Vagina (tissue), 2 donors: ENCODE results near the gene SLC5A6. TPM values are rescaled to one million over a fixed set of nuclear protein-coding genes. Genes with fewer than 3 reads are reported as not detected.

Experiments used
- DNase-seq, 2 donors: peaks; one replicate each; pipeline ENCODE4 v3.0.0-alpha.2; 2017; ENCODE audit errors: extremely low spot score in 2 of 2
- H3K27ac ChIP-seq: fragments of 200-600 bp; sonication (generic); one replicate; pipeline ENCODE4 v1.5.1; 2019
- H3K27me3 ChIP-seq: fragments of 200-600 bp; sonication (generic); one replicate; pipeline ENCODE4 v1.5.1; 2019
- H3K36me3 ChIP-seq, 2 donors: fragments of 200-600 bp; sonication (generic); one replicate each; pipeline ENCODE4 v1.5.1; 2017 to 2019
- H3K4me1 ChIP-seq: fragments of 200-600 bp; sonication (generic); one replicate; pipeline ENCODE4 v1.5.1; 2019
- H3K4me3 ChIP-seq, 2 donors: fragments of 200-600 bp; sonication (generic); 1 replicate in 1 of 2; 2 replicates in 1 of 2; pipeline ENCODE4 v1.5.1; 2016 to 2019
- H3K9me3 ChIP-seq: fragments of 200-600 bp; sonication (generic); one replicate; pipeline ENCODE4 v1.5.1; 2019
- POLR2A ChIP-seq, 2 donors: fragments of 450-650 bp; IDR thresholded peaks; one replicate each; pipeline ENCODE4 v1.6.1; 2017; ENCODE audit warnings: antibody characterized with exemption in 2 of 2, mild to moderate bottlenecking in 2 of 2, moderate library complexity in 2 of 2
- POLR2AphosphoS5 ChIP-seq, 2 donors: sonication (generic); formaldehyde crosslinking; IDR thresholded peaks; one replicate each; pipeline ENCODE4 v1.9.0; 2017; ENCODE audit warnings: antibody characterized with exemption in 2 of 2, mild to moderate bottlenecking in 2 of 2, low read depth in 1 of 2; ENCODE audit not compliant: insufficient read depth in 1 of 2
- intact Hi-C: fragments of 100-400 bp; cut with DNase I; formaldehyde crosslinking; loops from one replicate; pipeline ENCODE4 v1.15.1; 2023
- total RNA-seq: library from RNA; depleted of rRNA; stranded (reverse); fragments of >200 nt; gene quantifications from one replicate; pipeline ENCODE4 v1.2.3, GENCODE V29; 2016
- TF ChIP-seq, protein P1 (sequence below), 3 experiments: fragments of 450-650 bp in 2 of 3; fragments of 200-600 bp in 1 of 3; sonication (generic) in 1 of 3; IDR thresholded peaks; one replicate each; pipeline ENCODE4 v1.5.1; 2017 to 2019; ENCODE audit warnings: antibody characterized with exemption in 3 of 3, mild to moderate bottlenecking in 2 of 3, moderate library complexity in 2 of 3

The SLC5A6 gene
- total RNA-seq, 1 donor from 2014 or later, result 37.3 TPM

DNA sequence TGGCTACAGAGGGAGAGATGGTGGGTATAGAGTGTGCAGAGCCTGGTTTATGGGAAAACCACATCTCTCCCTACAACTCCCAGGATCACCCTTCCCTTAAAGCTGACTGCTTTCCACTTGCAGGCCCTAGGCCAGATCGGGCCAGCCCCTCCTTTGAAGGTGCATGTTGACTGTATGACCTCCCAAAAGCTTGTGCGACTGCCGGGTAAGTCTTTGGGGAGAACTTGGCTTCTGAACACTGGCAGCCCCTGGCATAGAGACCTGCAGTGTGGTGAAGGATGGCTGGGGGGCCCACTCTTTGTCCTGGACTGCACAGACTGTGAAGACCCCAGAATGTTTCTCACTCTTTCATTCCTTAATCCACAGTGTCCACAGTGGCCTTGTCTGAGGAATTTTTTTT, 24.6 kb upstream of the SLC5A6 start:
- TF ChIP-seq, protein P1, sequence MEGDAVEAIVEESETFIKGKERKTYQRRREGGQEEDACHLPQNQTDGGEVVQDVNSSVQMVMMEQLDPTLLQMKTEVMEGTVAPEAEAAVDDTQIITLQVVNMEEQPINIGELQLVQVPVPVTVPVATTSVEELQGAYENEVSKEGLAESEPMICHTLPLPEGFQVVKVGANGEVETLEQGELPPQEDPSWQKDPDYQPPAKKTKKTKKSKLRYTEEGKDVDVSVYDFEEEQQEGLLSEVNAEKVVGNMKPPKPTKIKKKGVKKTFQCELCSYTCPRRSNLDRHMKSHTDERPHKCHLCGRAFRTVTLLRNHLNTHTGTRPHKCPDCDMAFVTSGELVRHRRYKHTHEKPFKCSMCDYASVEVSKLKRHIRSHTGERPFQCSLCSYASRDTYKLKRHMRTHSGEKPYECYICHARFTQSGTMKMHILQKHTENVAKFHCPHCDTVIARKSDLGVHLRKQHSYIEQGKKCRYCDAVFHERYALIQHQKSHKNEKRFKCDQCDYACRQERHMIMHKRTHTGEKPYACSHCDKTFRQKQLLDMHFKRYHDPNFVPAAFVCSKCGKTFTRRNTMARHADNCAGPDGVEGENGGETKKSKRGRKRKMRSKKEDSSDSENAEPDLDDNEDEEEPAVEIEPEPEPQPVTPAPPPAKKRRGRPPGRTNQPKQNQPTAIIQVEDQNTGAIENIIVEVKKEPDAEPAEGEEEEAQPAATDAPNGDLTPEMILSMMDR (IDR thresholded peaks at IDR 0.05), result no peak
- no peak for TF ChIP-seq POLR2AphosphoS5 (IDR thresholded peaks at IDR 0.05; ENCODE audit: insufficient read depth in 1 of 2, low read depth in 1 of 2)
- no peak for TF ChIP-seq POLR2A (IDR thresholded peaks at IDR 0.05)
- H3K27ac ChIP-seq, result no peak overlapping the region
- peaks cover 0 to 92% of the 10 kb centered on the region in 2 donors for H3K36me3 ChIP-seq
- H3K4me3 ChIP-seq, result no peak overlapping the region
- H3K4me1 ChIP-seq, result no peaks in the 10 kb centered on the region
- no peaks in the 10 kb centered on the region for H3K9me3 ChIP-seq
- no peak for DNase-seq
- intact Hi-C loops, result no loop called here
- H3K27me3 ChIP-seq, result no peaks in the 10 kb centered on the region

DNA sequence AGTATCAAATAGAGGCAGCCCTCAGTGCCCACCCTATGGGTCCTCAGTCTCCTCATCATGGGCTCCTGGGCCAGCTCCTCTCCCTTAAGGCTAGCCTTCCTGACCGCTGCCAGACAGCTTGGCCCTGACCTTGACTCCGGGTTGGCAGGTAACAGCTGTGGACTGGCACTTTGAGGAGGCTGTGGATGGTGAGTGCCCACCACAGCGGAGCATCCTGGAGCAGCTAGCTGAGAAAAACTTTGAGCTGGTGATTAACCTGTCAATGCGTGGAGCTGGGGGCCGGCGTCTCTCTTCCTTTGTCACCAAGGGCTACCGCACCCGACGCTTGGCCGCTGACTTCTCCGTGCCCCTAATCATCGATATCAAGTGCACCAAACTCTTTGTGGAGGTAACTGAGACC, 24.1 kb upstream of the SLC5A6 start:
- TF ChIP-seq, protein P1 (IDR thresholded peaks at IDR 0.05), result no peak
- intact Hi-C loops, result no loop called here
- Histone ChIP-seq H3K27me3 (no peaks in the 10 kb centered on the region), H3K4me1 (no peaks in the 10 kb centered on the region), H3K36me3 (peaks cover 0 to 87% of the 10 kb centered on the region in 2 donors), H3K9me3 (no peaks in the 10 kb centered on the region), H3K27ac (no peak overlapping the region), H3K4me3 (no peak overlapping the region)
- no peak for DNase-seq

DNA sequence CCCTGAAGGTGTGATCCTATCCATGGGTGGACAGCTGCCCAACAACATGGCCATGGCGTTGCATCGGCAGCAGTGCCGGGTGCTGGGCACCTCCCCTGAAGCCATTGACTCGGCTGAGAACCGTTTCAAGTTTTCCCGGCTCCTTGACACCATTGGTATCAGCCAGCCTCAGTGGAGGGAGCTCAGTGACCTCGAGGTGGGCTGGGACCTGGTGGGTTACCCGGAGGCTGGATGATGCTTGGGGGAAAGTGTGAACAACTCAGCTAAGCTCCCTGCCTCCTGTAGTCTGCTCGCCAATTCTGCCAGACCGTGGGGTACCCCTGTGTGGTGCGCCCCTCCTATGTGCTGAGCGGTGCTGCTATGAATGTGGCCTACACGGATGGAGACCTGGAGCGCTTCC, 21.3 kb upstream of the SLC5A6 start:
- no peaks in the 10 kb centered on the region for H3K4me1 ChIP-seq
- H3K27ac ChIP-seq, result no peak overlapping the region
- no peak for DNase-seq
- no peak overlapping the region for H3K4me3 ChIP-seq
- TF ChIP-seq POLR2A (IDR thresholded peaks at IDR 0.05) (no peak), POLR2AphosphoS5 (IDR thresholded peaks at IDR 0.05; ENCODE audit: insufficient read depth in 1 of 2, low read depth in 1 of 2) (no peak)
- TF ChIP-seq, protein P1 (IDR thresholded peaks at IDR 0.05), result no peak
- intact Hi-C loops, result no loop called here
- no peaks in the 10 kb centered on the region for H3K9me3 ChIP-seq
- H3K27me3 ChIP-seq, result no peaks in the 10 kb centered on the region
- peaks cover 0 to 81% of the 10 kb centered on the region in 2 donors for H3K36me3 ChIP-seq

DNA sequence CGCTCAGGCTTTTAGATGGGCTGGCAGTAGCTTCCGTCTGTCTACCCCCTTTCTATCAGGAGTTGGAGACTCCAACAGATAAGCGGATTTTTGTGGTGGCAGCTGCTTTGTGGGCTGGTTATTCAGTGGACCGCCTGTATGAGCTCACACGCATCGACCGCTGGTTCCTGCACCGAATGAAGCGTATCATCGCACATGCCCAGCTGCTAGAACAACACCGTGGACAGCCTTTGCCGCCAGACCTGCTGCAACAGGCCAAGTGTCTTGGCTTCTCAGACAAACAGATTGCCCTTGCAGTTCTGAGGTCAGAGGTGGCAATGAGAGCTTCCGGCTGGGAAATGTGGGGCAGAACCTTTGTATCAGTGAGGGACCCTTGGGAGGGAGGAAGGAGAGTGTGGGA, 19.9 kb upstream of the SLC5A6 start:
- Histone ChIP-seq H3K36me3 (peaks cover 0 to 77% of the 10 kb centered on the region in 2 donors), H3K4me3 (no peak overlapping the region), H3K9me3 (no peaks in the 10 kb centered on the region), H3K4me1 (no peaks in the 10 kb centered on the region), H3K27me3 (no peaks in the 10 kb centered on the region), H3K27ac (no peak overlapping the region)
- intact Hi-C loops, result no loop called here
- TF ChIP-seq POLR2AphosphoS5 (IDR thresholded peaks at IDR 0.05; ENCODE audit: insufficient read depth in 1 of 2, low read depth in 1 of 2), result no peak
- TF ChIP-seq, protein P1 (IDR thresholded peaks at IDR 0.05), result no peak
- TF ChIP-seq POLR2A (IDR thresholded peaks at IDR 0.05), result no peak
- no peak for DNase-seq

DNA sequence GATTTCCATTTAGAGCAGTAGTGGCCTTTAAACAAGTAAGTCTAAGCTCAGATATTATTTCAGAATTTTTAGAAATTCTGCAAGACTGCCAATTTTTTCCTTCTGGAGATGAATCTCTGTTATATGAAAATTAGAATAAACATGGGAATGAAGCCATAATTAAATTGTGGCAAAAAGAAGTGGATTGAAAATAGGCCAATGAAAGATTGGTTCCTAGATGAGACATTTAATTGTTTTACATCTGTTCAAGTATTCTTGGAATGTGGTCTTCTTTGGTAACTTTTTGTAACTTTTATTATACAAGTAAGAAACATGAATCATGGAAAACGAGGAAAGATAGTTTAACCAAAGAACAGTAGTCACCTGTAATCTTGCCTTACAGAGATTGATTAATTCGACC, 15.4 kb upstream of the SLC5A6 start:
- intact Hi-C loops, result no loop called here
- DNase-seq, result no peak
- TF ChIP-seq POLR2A (IDR thresholded peaks at IDR 0.05), result no peak
- TF ChIP-seq, protein P1 (IDR thresholded peaks at IDR 0.05), result no peak
- TF ChIP-seq POLR2AphosphoS5 (IDR thresholded peaks at IDR 0.05; ENCODE audit: insufficient read depth in 1 of 2, low read depth in 1 of 2), result no peak
- H3K27me3 ChIP-seq, result no peaks in the 10 kb centered on the region
- H3K9me3 ChIP-seq, result no peaks in the 10 kb centered on the region
- no peak overlapping the region for H3K27ac ChIP-seq
- H3K4me3 ChIP-seq, result no peak overlapping the region
- H3K4me1 ChIP-seq, result no peaks in the 10 kb centered on the region
- peaks cover 0 to 75% of the 10 kb centered on the region in 2 donors for H3K36me3 ChIP-seq
